GM21825 (cell line): ENCODE data around the gene FAM120B.

ENCODE experiments used
- ATAC-seq: cut with Tn5 transposase; IDR thresholded peaks from one replicate; pipeline ENCODE4 v1.9.1; 2021; ENCODE audit warnings: mild to moderate bottlenecking, moderate library complexity; ENCODE audit not compliant: unreplicated experiment

FAM120B gene

GRCh38 chr6:170452767-170453545 lies 146.4 kb downstream of the FAM120B start:
- no peak for ATAC-seq

GRCh38 chr6:170453586-170454511 lies 147.3 kb downstream of the FAM120B start:
- no peak for ATAC-seq

GRCh38 chr6:170454512-170455285 lies 148.1 kb downstream of the FAM120B start:
- no peak for ATAC-seq

GRCh38 chr6:170455335-170455979 lies 148.9 kb downstream of the FAM120B start:
- ATAC-seq = no peak

GRCh38 chr6:170456334-170456733 lies 149.8 kb downstream of the FAM120B start:
- ATAC-seq = no peak
